GM19397 (cell line): ENCODE data around the gene RPL6.

Source experiments
- ATAC-seq: cut with Tn5 transposase; IDR thresholded peaks from one replicate; pipeline ENCODE4 v1.9.1; 2021; ENCODE audit warnings: mild to moderate bottlenecking, moderate library complexity; ENCODE audit not compliant: unreplicated experiment

The RPL6 gene

GRCh38 chr12:112381406-112381882 lies 28.0 kb downstream of the RPL6 start:
- ATAC-seq, result peak; percentile 45

GRCh38 chr12:112380663-112381405 lies 28.6 kb downstream of the RPL6 start:
- ATAC-seq, result no peak

- ATAC-seq, result no peak
Observed at GRCh38 chr12:112375105-112375504, 34.3 kb downstream of the RPL6 start.

DNA sequence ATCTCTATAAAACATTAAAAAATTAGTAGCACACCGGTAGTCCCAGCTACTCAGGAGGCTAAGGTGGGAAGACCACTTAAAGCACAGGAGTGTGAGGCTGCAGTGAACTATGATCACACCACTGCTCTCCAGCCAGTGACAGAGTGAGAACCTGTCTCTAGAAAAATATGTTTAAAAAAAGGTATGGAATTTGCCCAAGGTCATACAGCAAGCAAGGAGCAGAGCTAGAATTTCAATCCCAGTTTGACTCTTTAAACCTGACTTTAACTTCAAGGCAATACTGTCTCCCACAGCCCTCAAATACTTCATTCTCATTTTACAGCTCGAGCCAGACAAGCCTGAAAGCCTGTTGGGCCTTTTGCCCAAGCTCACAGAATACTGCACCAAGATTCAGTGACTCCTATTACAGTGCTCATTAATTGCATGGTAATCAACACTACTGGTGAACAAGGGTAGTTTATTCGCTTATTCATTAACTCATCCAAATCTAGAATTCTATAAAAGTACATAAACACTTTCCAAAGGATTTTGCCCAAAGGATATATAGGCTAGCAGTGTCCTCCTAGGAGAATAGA lies 35.2 kb downstream of the RPL6 start:
- no peak for ATAC-seq

- ATAC-seq, result no peak
Observed at GRCh38 chr12:112370868-112371510, 38.4 kb downstream of the RPL6 start.

GRCh38 chr12:112370199-112370598 lies 39.2 kb downstream of the RPL6 start:
- no peak for ATAC-seq

- no peak for ATAC-seq
Observed at GRCh38 chr12:112368856-112369255, 40.5 kb downstream of the RPL6 start.

DNA sequence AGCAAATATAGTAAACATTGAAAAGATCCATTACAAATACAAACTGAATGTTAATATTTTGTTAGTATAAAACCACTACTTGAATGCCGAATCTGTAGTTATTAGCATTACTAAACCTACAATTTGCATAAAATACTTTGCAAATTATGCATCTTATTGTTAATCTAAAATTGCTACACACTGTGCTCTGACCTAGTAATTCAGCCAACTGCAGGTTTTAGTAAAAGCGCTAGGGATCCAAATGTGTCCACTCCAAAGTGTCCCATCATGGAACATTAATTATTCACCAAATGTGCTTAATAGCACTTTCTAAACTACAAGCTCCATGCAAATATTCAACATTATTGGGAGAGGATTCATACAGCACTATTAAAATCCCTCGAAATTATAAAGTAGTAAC lies 41.4 kb downstream of the RPL6 start:
- no peak for ATAC-seq

DNA sequence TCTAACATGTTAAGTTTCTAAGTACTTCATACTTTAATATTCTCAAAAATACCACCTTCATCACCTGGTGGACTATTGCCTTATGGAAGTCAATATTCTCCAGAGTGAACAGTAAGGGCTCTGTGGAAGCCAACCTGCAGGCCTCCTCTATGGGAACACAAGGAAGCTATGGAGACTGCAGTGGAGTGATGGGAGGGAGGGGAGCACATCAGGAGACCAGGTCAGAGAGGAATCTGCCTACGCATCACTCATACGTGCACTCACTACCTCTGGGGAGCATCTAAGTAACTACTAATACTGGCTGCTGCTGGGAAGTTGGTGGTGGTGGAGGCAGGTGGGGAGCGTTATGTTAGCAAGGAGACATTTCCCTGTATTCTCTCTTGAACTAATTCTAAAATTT lies 47.1 kb downstream of the RPL6 start:
- ATAC-seq, result no peak

DNA sequence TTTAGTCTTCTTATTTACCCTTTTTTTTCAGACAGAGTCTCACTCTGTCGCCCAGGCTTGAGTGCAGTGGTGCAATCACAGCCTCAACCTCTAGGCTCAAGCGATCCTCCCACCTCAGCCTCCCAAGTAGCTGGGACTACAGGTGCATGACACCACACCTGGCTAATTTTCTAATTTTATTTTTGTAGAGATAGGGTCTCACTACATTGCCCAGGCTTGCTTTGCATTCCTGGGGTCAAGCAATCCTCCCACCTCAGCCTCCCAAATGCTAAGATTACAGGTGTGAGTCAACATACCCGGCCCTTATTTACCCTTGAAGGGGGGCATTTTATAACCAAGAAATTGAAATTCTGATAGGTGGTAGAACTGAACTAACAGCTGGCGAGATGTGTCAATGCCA lies 48.1 kb downstream of the RPL6 start:
- no peak for ATAC-seq

- ATAC-seq, result no peak
Observed at GRCh38 chr12:112359290-112359689, 50.1 kb downstream of the RPL6 start.

DNA sequence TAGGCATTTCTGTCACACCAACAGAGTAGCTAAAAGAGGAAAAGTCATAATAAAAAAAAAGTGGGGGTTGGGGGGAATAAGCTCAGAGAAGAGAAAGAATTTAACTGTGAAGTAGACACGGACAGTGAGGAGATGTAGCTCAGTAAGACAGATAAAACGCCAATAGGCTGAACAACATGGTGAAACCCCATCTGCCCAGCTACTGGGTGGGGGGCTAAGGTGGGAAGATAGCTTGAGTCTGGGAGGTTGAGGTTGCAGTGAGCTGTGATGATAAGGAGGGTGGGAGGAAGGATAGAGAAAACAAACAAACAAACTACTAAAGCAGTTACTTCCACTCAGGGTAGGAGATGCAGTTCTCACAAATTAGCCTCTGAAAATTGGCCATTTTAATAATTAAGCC lies 52.2 kb downstream of the RPL6 start:
- ATAC-seq, result no peak
